Stimulated activated CD8-positive, alpha-beta memory T cell treated with anti-CD3 and anti-CD28 coated beads, Interleukin-2, amount 100 ng/mL, for 1 hour (primary cell): Measurements from ENCODE around the gene POU2F1.

Experiments
- DNase-seq, 2 donors: peaks; one replicate each; pipeline ENCODE4 v3.0.0-alpha.2; 2020; ENCODE audit warnings: low read depth in 2 of 2

Gene POU2F1

DNA sequence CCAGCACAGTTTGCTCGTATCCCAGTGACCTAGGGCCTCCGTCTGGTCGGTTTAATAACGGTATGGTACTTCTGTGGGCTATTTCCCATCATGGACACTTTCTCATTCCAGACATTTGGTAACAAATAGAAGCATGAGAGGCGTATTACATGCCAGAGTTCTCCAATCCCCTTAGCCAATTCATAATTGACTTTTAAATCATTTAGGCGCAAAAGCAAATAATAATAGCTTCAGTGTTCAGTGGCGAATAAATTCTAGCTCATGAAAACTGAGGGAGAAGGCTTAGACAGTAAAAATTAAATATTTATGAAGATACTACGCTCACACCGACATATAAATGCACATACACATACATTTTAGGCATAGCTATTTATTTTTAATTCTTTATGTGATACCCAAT is 247.1 kb downstream of the POU2F1 start:
- DNase-seq, result no peak

DNA sequence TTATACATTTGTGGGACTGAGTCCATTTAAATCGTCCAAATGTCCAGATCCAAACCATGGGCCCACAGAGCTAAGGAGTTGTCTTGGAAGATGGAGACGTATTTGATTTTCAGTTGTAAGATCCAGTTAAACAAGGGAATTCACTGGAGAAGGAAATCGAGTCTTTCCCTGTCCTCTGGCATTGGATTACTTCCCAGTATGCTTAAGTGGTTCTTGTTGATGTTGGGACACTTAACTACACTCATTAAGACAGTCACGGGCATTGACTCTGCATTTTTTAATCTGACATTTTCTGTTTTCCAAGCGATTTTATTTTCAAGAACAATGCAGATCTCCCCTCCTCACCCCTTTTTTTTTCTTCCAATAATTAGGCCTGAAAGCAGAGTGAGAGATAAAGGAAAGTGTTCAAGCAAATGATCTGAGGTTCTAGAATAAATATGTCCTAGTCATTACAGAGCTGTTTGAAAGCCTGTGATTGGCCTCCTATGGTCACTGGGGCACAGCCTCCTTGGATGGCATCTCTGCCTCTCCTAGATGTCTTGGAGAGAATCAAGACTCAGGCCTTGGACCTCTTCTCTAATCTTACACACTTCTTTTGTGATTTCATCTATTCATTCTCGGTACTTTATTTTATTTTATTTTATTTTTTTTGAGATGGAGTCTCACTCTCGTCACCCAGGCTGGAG is 248.7 kb downstream of the POU2F1 start:
- DNase-seq, result no peak

- no peak for DNase-seq
Measured at GRCh38 chr1:167471568-167471967, 250.9 kb downstream of the POU2F1 start.

DNA sequence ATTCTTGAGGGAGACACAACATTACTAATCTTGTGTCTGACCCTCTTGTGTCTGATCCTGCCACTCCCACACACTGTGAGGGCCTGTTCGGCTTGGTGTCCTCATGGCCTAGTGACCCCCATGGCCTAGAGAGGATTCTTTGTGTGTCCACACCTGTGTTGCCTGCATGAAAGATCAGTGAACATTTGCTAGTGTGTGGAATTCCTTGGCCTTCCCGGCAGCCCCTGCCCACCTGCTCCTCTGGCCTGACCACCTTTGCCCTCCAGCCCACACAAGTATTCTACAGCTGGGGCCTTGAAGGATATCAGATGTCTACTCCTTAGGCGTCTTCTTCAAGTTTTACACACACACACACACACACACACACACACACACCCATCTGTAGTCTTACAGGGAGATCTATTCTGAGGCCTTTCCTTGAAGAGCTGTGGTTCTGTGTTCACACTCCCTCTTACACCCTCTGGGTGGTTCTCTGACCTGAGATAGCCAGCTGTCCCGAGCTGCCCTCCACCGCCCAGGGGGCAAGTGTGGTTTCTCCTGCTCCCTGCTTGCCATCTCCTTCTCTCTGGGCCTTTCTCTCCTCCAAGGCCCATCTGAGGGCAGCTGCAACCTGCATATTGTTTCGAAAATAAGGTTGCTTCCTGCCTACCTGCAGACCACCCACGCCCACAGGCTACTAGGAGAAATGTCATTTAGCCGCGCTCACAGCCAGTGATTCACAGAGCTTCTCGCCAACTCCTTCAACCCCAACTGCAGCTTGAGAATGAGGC is 252.3 kb downstream of the POU2F1 start:
- DNase-seq, result no peak

- no peak for DNase-seq
Measured at GRCh38 chr1:167473761-167474160, 253.1 kb downstream of the POU2F1 start.

DNA sequence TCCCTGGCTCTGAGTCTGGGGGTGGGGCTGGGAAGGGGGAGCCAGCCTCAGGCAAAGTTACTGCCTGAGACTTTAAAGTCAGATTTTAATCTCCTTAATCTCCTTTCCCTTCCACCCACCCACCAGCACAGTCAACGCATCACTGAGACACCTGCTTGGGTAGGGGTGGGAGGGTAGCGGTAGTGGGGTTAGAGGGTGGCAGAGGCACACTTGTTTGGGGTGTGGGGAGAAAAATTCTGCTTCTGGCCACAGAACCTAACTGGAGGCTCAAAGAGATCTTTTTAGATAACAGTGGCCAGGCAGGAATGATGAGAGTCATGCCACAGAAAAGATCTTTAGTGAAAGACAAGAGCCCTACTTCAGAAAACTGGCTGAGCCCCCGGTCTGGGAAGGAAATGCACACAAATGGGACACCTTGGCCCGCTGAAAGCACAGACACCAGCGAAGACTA is 253.5 kb downstream of the POU2F1 start:
- DNase-seq, result no peak

DNA sequence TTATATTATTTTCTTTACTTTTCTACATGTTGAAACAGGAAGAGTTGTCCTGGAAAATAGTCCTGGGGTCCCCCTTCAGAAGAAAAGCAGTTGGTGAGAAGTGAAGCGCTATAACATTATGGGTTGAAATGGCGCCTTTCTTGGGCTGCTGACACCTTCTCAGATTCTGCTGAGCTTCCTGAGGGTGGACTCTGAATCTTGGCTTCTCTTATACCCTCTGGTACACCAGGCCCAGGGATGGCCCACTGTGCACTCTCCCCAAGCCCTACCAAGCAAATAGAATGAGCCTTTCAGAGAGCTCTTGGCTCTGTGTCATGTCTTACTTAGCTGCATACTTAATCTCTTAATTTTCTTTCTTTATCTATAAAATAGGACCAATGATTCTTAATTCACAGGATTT is 255.4 kb downstream of the POU2F1 start:
- no peak for DNase-seq
